HCT116 (cell line): ENCODE results near the gene TNFRSF18. TPM values are rescaled to one million over a fixed set of nuclear protein-coding genes. Genes with fewer than 3 reads are reported as not detected.
A peak's percentile ranks its signal among the peaks of the same experiment; 100 is the strongest.

ENCODE experiments used
- ATAC-seq: fragments of 200-7000 bp; cut with Tn5 transposase; 2 replicates; pipeline ENCODE4 v1.9.1; 2020; ENCODE audit warnings: mild to moderate bottlenecking, moderate library complexity
- BruUV-seq: library from RNA; stranded (reverse); fragments of 400-500 nt; replicated peaks from 2 replicates; lab custom pipeline; 2021; lab: Mats Ljungman, UMichigan
- CTCF ChIA-PET: fragments of 300-600 bp; sonication (Branson Sonifier 250); formaldehyde crosslinking; loops from one replicate; lab custom pipeline; 2021; ENCODE audit warnings: antibody characterized with exemption; lab: Charles Lee
- POLR2A ChIA-PET: fragments of 300-600, 350-600 bp; sonication (Branson Sonifier 250); formaldehyde crosslinking; loops from one replicate; lab custom pipeline; 2021; ENCODE audit warnings: antibody characterized with exemption; lab: Charles Lee
- RAD21 ChIA-PET, 2 experiments: fragments of 300-600 bp; sonication (Branson Sonifier 250); formaldehyde crosslinking; loops; one replicate each; lab custom pipeline; 2023; ENCODE audit warnings: low total read pairs in 2 of 2; ENCODE audit not compliant: uncharacterized antibody in 2 of 2, unreplicated experiment in 2 of 2, low non-redundant PET in 1 of 2; lab: Charles Lee
- DNase-seq: peaks from one replicate; pipeline ENCODE4 v3.0.0-alpha.2; 2010; ENCODE audit warnings: low read depth, low spot score
- H2AFZ ChIP-seq: fragments of 200-600 bp; shearing (Covaris generic), sonication (generic); 2 replicates; pipeline ENCODE4 v1.6.1; 2017; ENCODE audit warnings: low read depth, mixed run types, mixed read lengths, antibody characterized with exemption, low read length; ENCODE audit not compliant: poor library complexity, severe bottlenecking
- H3K27ac ChIP-seq: 2 replicates; pipeline ENCODE4 v1.5.1; 2012; ENCODE audit warnings: low read depth, low read length
- H3K27me3 ChIP-seq: fragments of 200-600 bp; sonication (generic); 2 replicates; pipeline ENCODE4 v1.6.1; 2016; ENCODE audit warnings: mixed run types, low read length, mixed read lengths; ENCODE audit not compliant: insufficient read depth
- H3K36me3 ChIP-seq, 2 experiments: fragments of 200-500 bp in 1 of 2; fragments of 200-600 bp in 1 of 2; sonication (Bioruptor generic) in 1 of 2; sonication (generic) in 1 of 2; 2 replicates each; pipeline versions ENCODE4 v1.5.1 to v1.6.1; 2014 to 2016; ENCODE audit warnings: low read length in 2 of 2, inconsistent platforms in 1 of 2, mixed read lengths in 1 of 2, mixed run types in 1 of 2; ENCODE audit not compliant: insufficient read depth in 2 of 2, control insufficient read depth in 1 of 2
- H3K4me1 ChIP-seq, 2 experiments: fragments of 200-600 bp in 1 of 2; sonication (generic) in 1 of 2; 2 replicates each; pipeline versions ENCODE4 v1.5.1 to v1.6.1; 2012 to 2017; ENCODE audit warnings: low read length in 2 of 2, inconsistent platforms in 1 of 2, mild to moderate bottlenecking in 1 of 2, mixed read lengths in 1 of 2, mixed run types in 1 of 2, moderate library complexity in 1 of 2; ENCODE audit not compliant: insufficient read depth in 2 of 2, control insufficient read depth in 1 of 2
- H3K4me2 ChIP-seq: fragments of 200-600 bp; sonication (generic); 2 replicates; pipeline ENCODE4 v1.6.1; 2017; ENCODE audit warnings: mixed run types, low read length, mixed read lengths
- H3K4me3 ChIP-seq, 2 experiments: fragments of 200-600 bp in 1 of 2; sonication (generic) in 1 of 2; replicated peaks in 1 of 2; 2 replicates each; pipeline ENCODE4 v1.5.1; 2011 to 2016; ENCODE audit warnings: low read length in 2 of 2, control low read depth in 1 of 2, low read depth in 1 of 2, mild to moderate bottlenecking in 1 of 2, mixed read lengths in 1 of 2, mixed run types in 1 of 2
- H3K79me2 ChIP-seq: fragments of 200-600 bp; sonication (generic); 2 replicates; pipeline ENCODE4 v1.6.1; 2017; ENCODE audit warnings: mild to moderate bottlenecking, mixed run types, low read length, moderate library complexity, mixed read lengths; ENCODE audit not compliant: insufficient read depth
- H3K9ac ChIP-seq: fragments of 200-600 bp; sonication (generic); 2 replicates; pipeline ENCODE4 v1.6.1; 2016; ENCODE audit warnings: low read length, mixed read lengths
- H3K9me2 ChIP-seq: fragments of 200-600 bp; sonication (generic), shearing (Covaris generic); 2 replicates; pipeline ENCODE4 v1.6.1; 2017; ENCODE audit warnings: mixed run types, mild to moderate bottlenecking, moderate library complexity; ENCODE audit not compliant: insufficient read depth
- H3K9me3 ChIP-seq, 2 experiments: fragments of 200-500 bp in 1 of 2; fragments of 200-600 bp in 1 of 2; sonication (Bioruptor generic) in 1 of 2; sonication (generic) in 1 of 2; 2 replicates each; pipeline ENCODE4 v1.6.1; 2014 to 2017; ENCODE audit warnings: low read length in 2 of 2, mixed read lengths in 2 of 2, inconsistent platforms in 1 of 2, low read depth in 1 of 2, mild to moderate bottlenecking in 1 of 2, mixed run types in 1 of 2, moderate library complexity in 1 of 2; ENCODE audit not compliant: control insufficient read depth in 1 of 2, insufficient read depth in 1 of 2
- H4K20me1 ChIP-seq: fragments of 200-600 bp; sonication (generic), shearing (Covaris generic); 2 replicates; pipeline ENCODE4 v1.6.1; 2017; ENCODE audit warnings: mixed run types, mild to moderate bottlenecking, moderate library complexity; ENCODE audit not compliant: insufficient read depth
- CBX3 ChIP-seq: IDR thresholded peaks from 2 replicates; pipeline ENCODE4 v1.6.1; 2012; ENCODE audit warnings: low read depth
- EGR1 ChIP-seq: IDR thresholded peaks from 2 replicates; pipeline ENCODE4 v1.6.1; 2012; ENCODE audit warnings: low read depth
- POLR2A ChIP-seq: IDR thresholded peaks from 2 replicates; pipeline ENCODE4 v1.7.0; 2011; ENCODE audit warnings: borderline replicate concordance; ENCODE audit not compliant: insufficient read depth, insufficient read length; ENCODE audit errors: extremely low read depth
- RAD21 ChIP-seq: IDR thresholded peaks from 2 replicates; pipeline ENCODE4 v1.6.1; 2012; ENCODE audit warnings: low read depth, mild to moderate bottlenecking
- SIN3A ChIP-seq: IDR thresholded peaks from 2 replicates; pipeline ENCODE4 v1.6.1; 2012; ENCODE audit warnings: low read depth
- intact Hi-C: fragments of 100-400 bp; cut with micrococcal nuclease; formaldehyde crosslinking; loops from 2 replicates; pipeline ENCODE4 v1.10.0; 2022
- total RNA-seq: library from RNA; stranded (reverse); gene quantifications from one replicate; pipeline ENCODE4 v1.2.1, GENCODE V29; 2021; ENCODE audit not compliant: unreplicated experiment
- TF ChIP-seq, protein P1 (sequence below): IDR thresholded peaks from 2 replicates; pipeline ENCODE4 v1.6.1; 2012; ENCODE audit warnings: low read depth
- TF ChIP-seq, protein P2 (sequence below), 3 experiments: fragments of 200-600 bp in 1 of 3; sonication (generic) in 1 of 3; IDR thresholded peaks in 2 of 3; conservative IDR thresholded peaks in 1 of 3; 2 replicates each; pipeline ENCODE4 v1.5.1; 2012 to 2017; ENCODE audit warnings: low read depth in 2 of 3, low read length in 2 of 3, antibody characterized with exemption in 1 of 3, borderline replicate concordance in 1 of 3, control low read depth in 1 of 3, mild to moderate bottlenecking in 1 of 3, mixed read lengths in 1 of 3, mixed run types in 1 of 3, moderate library complexity in 1 of 3; ENCODE audit not compliant: insufficient read depth in 1 of 3
- TF ChIP-seq, protein P3 (sequence below): IDR thresholded peaks from 2 replicates; pipeline ENCODE4 v1.6.1; 2012
- TF ChIP-seq, protein P4 (sequence below): IDR thresholded peaks from 2 replicates; pipeline ENCODE4 v1.6.1; 2011; ENCODE audit warnings: mild to moderate bottlenecking, low read length, moderate library complexity; ENCODE audit not compliant: insufficient replicate concordance; ENCODE audit errors: extremely low read depth

Gene TNFRSF18
- total RNA-seq, 1 experiment from 2014 or later = 56.2 TPM

GRCh38 chr1:1245178-1245816 lies 38.9 kb upstream of the TNFRSF18 start (continued):
- TF ChIP-seq, protein P1, sequence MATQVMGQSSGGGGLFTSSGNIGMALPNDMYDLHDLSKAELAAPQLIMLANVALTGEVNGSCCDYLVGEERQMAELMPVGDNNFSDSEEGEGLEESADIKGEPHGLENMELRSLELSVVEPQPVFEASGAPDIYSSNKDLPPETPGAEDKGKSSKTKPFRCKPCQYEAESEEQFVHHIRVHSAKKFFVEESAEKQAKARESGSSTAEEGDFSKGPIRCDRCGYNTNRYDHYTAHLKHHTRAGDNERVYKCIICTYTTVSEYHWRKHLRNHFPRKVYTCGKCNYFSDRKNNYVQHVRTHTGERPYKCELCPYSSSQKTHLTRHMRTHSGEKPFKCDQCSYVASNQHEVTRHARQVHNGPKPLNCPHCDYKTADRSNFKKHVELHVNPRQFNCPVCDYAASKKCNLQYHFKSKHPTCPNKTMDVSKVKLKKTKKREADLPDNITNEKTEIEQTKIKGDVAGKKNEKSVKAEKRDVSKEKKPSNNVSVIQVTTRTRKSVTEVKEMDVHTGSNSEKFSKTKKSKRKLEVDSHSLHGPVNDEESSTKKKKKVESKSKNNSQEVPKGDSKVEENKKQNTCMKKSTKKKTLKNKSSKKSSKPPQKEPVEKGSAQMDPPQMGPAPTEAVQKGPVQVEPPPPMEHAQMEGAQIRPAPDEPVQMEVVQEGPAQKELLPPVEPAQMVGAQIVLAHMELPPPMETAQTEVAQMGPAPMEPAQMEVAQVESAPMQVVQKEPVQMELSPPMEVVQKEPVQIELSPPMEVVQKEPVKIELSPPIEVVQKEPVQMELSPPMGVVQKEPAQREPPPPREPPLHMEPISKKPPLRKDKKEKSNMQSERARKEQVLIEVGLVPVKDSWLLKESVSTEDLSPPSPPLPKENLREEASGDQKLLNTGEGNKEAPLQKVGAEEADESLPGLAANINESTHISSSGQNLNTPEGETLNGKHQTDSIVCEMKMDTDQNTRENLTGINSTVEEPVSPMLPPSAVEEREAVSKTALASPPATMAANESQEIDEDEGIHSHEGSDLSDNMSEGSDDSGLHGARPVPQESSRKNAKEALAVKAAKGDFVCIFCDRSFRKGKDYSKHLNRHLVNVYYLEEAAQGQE = no peak
- TF ChIP-seq SIN3A = no peak
- TF ChIP-seq, protein P2, sequence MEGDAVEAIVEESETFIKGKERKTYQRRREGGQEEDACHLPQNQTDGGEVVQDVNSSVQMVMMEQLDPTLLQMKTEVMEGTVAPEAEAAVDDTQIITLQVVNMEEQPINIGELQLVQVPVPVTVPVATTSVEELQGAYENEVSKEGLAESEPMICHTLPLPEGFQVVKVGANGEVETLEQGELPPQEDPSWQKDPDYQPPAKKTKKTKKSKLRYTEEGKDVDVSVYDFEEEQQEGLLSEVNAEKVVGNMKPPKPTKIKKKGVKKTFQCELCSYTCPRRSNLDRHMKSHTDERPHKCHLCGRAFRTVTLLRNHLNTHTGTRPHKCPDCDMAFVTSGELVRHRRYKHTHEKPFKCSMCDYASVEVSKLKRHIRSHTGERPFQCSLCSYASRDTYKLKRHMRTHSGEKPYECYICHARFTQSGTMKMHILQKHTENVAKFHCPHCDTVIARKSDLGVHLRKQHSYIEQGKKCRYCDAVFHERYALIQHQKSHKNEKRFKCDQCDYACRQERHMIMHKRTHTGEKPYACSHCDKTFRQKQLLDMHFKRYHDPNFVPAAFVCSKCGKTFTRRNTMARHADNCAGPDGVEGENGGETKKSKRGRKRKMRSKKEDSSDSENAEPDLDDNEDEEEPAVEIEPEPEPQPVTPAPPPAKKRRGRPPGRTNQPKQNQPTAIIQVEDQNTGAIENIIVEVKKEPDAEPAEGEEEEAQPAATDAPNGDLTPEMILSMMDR (IDR thresholded peaks at IDR 0.05 in 2 of 3, conservative IDR thresholded peaks at IDR 0.05 in 1 of 3; ENCODE audit: borderline replicate concordance in 1 of 3, insufficient read depth in 1 of 3, low read depth in 2 of 3, low read length in 2 of 3) = no peak
- TF ChIP-seq, protein P3, sequence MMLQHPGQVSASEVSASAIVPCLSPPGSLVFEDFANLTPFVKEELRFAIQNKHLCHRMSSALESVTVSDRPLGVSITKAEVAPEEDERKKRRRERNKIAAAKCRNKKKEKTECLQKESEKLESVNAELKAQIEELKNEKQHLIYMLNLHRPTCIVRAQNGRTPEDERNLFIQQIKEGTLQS = no peak

- Histone ChIP-seq H3K9me2 (no peaks in the 10 kb centered on the region), H3K79me2 (no peaks in the 10 kb centered on the region), H3K4me2 (no peak overlapping the region), H3K9ac (no peak overlapping the region), H2AFZ (no peak overlapping the region), H3K9me3 (no peaks in the 10 kb centered on the region), H3K27ac (no peak overlapping the region), H3K36me3 (no peaks in the 10 kb centered on the region), H4K20me1 (no peaks in the 10 kb centered on the region), H3K27me3 (no peaks in the 10 kb centered on the region), H3K4me1 (peaks cover 0 to 9% of the 10 kb centered on the region in 2 experiments; a peak in 1 of 4 replicates), H3K4me3 (no peak overlapping the region)
- ATAC-seq = peak; percentile 23; the same call in 1 of the 2 replicates
- ChIA-PET RAD21 (no interaction called here), CTCF (no interaction called here), POLR2A (no interaction called here)
- no TSS peak for BruUV-seq
- no peak for DNase-seq
- intact Hi-C loops = no loop called here
- TF ChIP-seq, protein P1 = no peak
- TF ChIP-seq, protein P4, sequence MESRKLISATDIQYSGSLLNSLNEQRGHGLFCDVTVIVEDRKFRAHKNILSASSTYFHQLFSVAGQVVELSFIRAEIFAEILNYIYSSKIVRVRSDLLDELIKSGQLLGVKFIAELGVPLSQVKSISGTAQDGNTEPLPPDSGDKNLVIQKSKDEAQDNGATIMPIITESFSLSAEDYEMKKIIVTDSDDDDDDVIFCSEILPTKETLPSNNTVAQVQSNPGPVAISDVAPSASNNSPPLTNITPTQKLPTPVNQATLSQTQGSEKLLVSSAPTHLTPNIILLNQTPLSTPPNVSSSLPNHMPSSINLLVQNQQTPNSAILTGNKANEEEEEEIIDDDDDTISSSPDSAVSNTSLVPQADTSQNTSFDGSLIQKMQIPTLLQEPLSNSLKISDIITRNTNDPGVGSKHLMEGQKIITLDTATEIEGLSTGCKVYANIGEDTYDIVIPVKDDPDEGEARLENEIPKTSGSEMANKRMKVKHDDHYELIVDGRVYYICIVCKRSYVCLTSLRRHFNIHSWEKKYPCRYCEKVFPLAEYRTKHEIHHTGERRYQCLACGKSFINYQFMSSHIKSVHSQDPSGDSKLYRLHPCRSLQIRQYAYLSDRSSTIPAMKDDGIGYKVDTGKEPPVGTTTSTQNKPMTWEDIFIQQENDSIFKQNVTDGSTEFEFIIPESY = no peak
- TF ChIP-seq, protein P3 = no peak
- TF ChIP-seq POLR2A = no peak
- TF ChIP-seq RAD21 = no peak
- TF ChIP-seq CBX3 = no peak
- no peak for TF ChIP-seq EGR1
Observed at GRCh38 chr1:1244192-1244811, 37.9 kb upstream of the TNFRSF18 start.
